ENCODE data around the gene ARMC3.
"Not testable (repeated sequence)": the region's sequence is repeated elsewhere in the genome, so short reads cannot be mapped to it uniquely, and the experiment has no call there.

ARMC3 gene

GRCh38 chr10:22903694-22904093, 24.2 kb upstream of the ARMC3 start:
- H3K9me3 ChIP-seq (ENCODE audit: severe bottlenecking), result no peaks in the 10 kb centered on the region
- no peaks in the 10 kb centered on the region for H3K36me3 ChIP-seq (ENCODE audit: low read depth)
- ATAC-seq (ENCODE audit: low read depth) (no peak), DNase-seq (ENCODE audit: low spot score) (no peak)
- no peaks in the 10 kb centered on the region for H3K27me3 ChIP-seq (ENCODE audit: insufficient read depth, poor library complexity, severe bottlenecking)
- H3K4me1 ChIP-seq (ENCODE audit: insufficient read depth, poor library complexity, severe bottlenecking), result no peaks in the 10 kb centered on the region
- TF ChIP-seq, protein P1, sequence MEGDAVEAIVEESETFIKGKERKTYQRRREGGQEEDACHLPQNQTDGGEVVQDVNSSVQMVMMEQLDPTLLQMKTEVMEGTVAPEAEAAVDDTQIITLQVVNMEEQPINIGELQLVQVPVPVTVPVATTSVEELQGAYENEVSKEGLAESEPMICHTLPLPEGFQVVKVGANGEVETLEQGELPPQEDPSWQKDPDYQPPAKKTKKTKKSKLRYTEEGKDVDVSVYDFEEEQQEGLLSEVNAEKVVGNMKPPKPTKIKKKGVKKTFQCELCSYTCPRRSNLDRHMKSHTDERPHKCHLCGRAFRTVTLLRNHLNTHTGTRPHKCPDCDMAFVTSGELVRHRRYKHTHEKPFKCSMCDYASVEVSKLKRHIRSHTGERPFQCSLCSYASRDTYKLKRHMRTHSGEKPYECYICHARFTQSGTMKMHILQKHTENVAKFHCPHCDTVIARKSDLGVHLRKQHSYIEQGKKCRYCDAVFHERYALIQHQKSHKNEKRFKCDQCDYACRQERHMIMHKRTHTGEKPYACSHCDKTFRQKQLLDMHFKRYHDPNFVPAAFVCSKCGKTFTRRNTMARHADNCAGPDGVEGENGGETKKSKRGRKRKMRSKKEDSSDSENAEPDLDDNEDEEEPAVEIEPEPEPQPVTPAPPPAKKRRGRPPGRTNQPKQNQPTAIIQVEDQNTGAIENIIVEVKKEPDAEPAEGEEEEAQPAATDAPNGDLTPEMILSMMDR (IDR thresholded peaks at IDR 0.05; ENCODE audit: poor library complexity, severe bottlenecking), result no peak
- H3K27ac ChIP-seq (ENCODE audit: poor library complexity, severe bottlenecking), result no peak overlapping the region
- no peak overlapping the region for H3K4me3 ChIP-seq (ENCODE audit: severe bottlenecking)

GRCh38 chr10:22906767-22907166, 21.1 kb upstream of the ARMC3 start:
- ATAC-seq (ENCODE audit: low read depth), result no peak
- no peak for DNase-seq (ENCODE audit: low spot score)
- H3K4me3 ChIP-seq (ENCODE audit: severe bottlenecking), result no peak overlapping the region
- no peaks in the 10 kb centered on the region for H3K4me1 ChIP-seq (ENCODE audit: insufficient read depth, poor library complexity, severe bottlenecking)
- H3K9me3 ChIP-seq (ENCODE audit: severe bottlenecking), result peaks cover 2% of the 10 kb centered on the region
- no peaks in the 10 kb centered on the region for H3K36me3 ChIP-seq (ENCODE audit: low read depth)
- TF ChIP-seq, protein P1 (IDR thresholded peaks at IDR 0.05; ENCODE audit: poor library complexity, severe bottlenecking), result no peak
- no peak overlapping the region for H3K27ac ChIP-seq (ENCODE audit: poor library complexity, severe bottlenecking)
- no peaks in the 10 kb centered on the region for H3K27me3 ChIP-seq (ENCODE audit: insufficient read depth, poor library complexity, severe bottlenecking)

DNA sequence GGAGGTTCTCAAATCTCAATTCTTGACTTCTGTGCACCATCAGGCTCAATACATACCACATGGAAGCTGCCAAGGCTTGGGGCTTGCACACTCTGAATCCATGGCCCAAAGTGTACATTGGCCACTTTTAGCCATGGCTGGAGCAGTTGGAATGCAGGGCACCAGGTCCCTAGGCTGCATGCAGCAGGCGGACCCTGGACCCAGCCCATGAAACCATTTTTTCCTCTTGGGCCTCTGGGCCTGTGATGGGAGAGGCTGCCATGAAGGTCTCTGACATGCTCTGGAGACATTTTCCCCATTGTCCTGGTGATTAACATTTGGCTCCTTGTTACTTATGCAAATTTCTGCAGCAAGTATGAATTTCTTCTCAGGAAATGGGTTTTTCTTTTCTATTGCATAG, 19.0 kb upstream of the ARMC3 start:
- peaks cover 2% of the 10 kb centered on the region for H3K9me3 ChIP-seq (ENCODE audit: severe bottlenecking)
- ATAC-seq (ENCODE audit: low read depth) (no peak), DNase-seq (ENCODE audit: low spot score) (no peak)
- H3K27ac ChIP-seq (ENCODE audit: poor library complexity, severe bottlenecking), result no peak overlapping the region
- no peaks in the 10 kb centered on the region for H3K27me3 ChIP-seq (ENCODE audit: insufficient read depth, poor library complexity, severe bottlenecking)
- H3K36me3 ChIP-seq (ENCODE audit: low read depth), result no peaks in the 10 kb centered on the region
- H3K4me1 ChIP-seq (ENCODE audit: insufficient read depth, poor library complexity, severe bottlenecking), result no peaks in the 10 kb centered on the region
- no peak overlapping the region for H3K4me3 ChIP-seq (ENCODE audit: severe bottlenecking)
- TF ChIP-seq, protein P1 (IDR thresholded peaks at IDR 0.05; ENCODE audit: poor library complexity, severe bottlenecking), result no peak

- not testable (repeated sequence) for H3K27ac ChIP-seq (ENCODE audit: poor library complexity, severe bottlenecking); H3K36me3 ChIP-seq (ENCODE audit: low read depth); H3K9me3 ChIP-seq (ENCODE audit: severe bottlenecking); ATAC-seq (ENCODE audit: low read depth); H3K4me1 ChIP-seq (ENCODE audit: insufficient read depth, poor library complexity, severe bottlenecking); H3K4me3 ChIP-seq (ENCODE audit: severe bottlenecking); DNase-seq (ENCODE audit: low spot score); H3K27me3 ChIP-seq (ENCODE audit: insufficient read depth, poor library complexity, severe bottlenecking)
Observed at GRCh38 chr10:22909673-22910072, 18.2 kb upstream of the ARMC3 start.

DNA sequence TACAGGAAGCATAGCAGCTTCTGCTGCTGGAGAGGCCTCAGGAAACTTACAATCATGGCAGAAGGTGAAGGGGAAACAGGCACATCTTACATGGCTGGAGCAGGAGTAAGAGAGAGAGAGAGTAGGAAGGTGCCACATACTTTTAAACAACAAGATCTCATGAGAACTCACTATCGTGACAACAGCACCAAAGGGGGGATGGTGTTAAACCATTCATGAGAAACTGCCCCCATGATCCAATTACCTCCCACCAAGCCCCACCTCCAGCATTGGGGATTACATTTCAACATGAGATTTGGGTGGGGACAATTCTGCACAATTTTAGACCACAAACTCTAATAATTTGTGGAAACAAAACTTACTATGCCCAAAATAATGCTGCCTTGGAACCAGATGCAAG, 16.8 kb upstream of the ARMC3 start:
- no peak overlapping the region for H3K27ac ChIP-seq (ENCODE audit: poor library complexity, severe bottlenecking)
- no peaks in the 10 kb centered on the region for H3K27me3 ChIP-seq (ENCODE audit: insufficient read depth, poor library complexity, severe bottlenecking)
- TF ChIP-seq, protein P1 (IDR thresholded peaks at IDR 0.05; ENCODE audit: poor library complexity, severe bottlenecking), result no peak
- no peaks in the 10 kb centered on the region for H3K36me3 ChIP-seq (ENCODE audit: low read depth)
- peaks cover 2% of the 10 kb centered on the region for H3K9me3 ChIP-seq (ENCODE audit: severe bottlenecking)
- no peak for ATAC-seq (ENCODE audit: low read depth)
- no peak overlapping the region for H3K4me3 ChIP-seq (ENCODE audit: severe bottlenecking)
- DNase-seq (ENCODE audit: low spot score), result no peak
- no peaks in the 10 kb centered on the region for H3K4me1 ChIP-seq (ENCODE audit: insufficient read depth, poor library complexity, severe bottlenecking)
